ENCODE results near the gene ISM1.
"Not testable (repeated sequence)": the region's sequence is repeated elsewhere in the genome, so short reads cannot be mapped to it uniquely, and the experiment has no call there.

Gene ISM1

DNA sequence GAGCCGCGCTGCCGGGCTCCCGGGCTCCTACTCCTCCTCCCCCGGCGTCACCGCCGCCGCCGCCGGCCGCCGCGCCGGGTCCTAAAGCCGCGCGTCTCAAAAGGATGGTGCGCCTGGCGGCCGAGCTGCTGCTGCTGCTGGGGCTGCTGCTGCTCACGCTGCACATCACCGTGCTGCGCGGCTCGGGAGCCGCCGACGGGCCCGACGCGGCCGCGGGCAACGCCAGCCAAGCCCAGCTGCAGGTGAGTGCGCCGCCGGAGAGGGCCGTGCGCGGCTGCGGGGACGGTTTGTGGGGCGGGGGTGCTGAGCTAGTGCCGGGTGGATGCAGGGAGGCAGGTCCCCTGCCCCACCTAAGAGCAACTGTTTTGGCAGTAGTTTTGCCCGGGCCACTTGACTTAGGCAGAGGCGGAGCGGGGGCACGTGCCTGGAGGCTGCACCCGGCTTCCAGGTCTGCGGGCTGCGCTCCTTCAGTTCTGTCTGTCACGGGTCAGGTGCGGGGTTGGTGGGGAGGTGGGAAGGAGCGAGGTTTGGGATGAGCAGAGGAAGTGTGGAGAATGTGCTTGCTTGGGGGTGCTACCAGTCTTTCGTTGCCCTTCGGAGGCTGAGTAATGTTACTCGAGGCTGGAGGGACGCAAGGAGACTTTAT, 722 bp downstream of the ISM1 start:
- peak; percentile 72 for DNase-seq (ENCODE audit: low spot score)

DNA sequence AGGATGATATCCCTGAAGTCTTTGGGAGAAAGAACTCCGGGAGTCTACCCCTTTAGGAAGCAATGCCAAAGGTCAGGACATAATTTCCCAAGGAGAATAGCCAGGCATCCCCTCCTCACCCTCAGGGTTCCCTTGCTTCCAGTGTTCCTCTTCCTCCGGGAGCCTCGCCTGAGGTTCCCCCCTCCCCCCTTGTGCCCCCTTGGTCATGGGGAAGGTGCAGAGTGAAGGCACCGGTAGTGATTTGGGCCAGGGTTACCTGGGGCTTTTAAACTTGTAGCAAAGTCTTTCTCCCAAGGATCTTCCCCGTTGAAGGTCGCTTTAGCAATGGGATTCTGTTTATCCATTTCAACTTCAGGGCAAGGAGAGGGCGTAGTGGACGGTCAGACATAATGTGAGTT, 1.2 kb downstream of the ISM1 start:
- no peak for DNase-seq (ENCODE audit: low spot score)

DNA sequence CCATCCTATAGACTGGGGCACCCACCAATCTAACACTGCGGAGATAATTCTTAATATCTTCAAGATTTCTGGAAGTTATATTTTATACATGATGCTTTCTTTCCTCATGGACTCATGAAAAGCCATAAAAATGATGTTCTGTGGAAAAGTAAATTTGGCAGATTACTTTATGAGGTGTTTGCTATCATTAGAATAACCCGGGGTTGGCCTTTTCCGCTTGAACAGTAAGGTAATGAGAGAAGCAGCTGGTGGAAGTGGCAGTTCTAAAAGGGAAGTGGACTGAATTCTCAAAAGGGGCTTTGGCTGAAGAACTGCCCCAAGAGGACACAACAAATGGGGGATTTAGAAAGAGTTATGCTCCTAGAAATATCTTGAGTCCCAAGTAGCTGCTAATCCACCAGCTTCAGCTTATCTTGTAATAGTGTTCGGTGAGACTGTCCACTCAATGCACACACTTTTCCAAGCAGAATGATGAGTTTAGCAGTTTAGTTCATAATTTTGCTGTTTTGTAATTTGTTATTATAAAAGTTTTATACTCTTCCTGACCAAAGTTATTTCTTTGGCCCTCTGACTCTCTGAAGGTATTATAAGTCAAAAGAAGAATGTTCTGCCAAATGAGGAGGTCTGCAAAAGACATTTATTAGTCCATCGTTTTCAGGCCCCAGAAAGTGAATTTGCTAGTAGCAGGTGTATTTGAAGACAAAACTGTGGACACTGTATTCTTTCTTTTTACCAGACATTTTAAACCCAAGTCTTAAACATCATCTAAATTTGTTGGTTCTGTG, 2.9 kb downstream of the ISM1 start:
- DNase-seq (ENCODE audit: low spot score) = no peak

DNA sequence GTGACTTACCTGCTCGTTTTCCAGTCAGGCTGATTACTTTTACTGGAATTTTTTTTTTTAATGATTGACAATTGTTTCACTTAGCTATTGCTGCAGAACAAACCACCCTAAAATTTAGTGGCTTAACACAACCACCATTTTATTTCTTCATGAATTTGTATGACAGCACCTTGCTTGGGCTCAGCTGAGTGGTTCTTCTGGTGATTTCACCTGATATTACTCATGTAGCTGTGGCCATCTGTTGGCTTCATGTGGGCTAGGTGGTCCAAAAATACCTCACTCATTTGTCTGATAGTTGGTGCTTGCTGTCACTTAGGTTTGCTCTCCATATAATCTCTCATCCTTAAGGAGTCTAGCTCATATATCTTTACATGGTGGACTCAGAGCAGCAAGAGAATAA, 5.3 kb downstream of the ISM1 start:
- DNase-seq (ENCODE audit: low spot score) = no peak

DNA sequence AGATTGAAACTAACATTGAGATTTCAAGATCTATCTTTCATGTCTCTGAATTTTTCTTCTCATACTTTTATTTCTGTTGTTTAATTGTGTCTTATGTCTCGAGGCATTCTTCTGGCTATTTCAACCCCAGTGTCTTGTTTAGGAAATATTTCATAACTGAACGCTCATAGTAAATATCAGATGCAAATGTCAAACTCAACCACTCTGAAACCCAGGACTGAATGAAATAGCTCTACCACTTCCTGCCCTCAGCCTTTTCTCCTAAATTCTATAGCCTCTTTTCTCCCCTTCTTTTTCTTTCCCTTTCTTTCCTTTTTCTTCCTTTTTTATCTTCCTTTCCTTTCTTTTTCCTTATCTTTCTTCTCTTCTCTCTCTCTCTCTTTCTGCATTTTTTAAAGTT, 7.7 kb downstream of the ISM1 start:
- no peak for DNase-seq (ENCODE audit: low spot score)

DNA sequence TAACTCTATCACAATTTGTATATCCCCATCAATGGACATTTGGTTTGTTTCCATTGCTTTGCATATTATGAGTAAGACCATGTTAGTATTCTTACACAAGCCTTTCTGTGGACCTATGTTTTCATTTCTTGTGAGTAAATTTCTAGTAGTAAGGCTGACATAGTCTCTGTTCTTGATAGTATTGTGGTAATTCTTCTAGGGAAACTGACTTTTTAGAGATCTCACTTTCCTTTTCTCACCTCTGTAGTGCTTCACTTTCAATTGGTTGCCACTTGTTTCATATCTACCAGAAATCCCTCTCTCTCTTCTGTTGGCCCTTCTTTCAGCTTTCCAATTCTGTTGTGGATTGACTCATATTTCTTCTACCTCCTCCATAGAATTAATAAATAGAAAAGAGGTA, 8.5 kb downstream of the ISM1 start:
- DNase-seq (ENCODE audit: low spot score) = peak; percentile 44

DNA sequence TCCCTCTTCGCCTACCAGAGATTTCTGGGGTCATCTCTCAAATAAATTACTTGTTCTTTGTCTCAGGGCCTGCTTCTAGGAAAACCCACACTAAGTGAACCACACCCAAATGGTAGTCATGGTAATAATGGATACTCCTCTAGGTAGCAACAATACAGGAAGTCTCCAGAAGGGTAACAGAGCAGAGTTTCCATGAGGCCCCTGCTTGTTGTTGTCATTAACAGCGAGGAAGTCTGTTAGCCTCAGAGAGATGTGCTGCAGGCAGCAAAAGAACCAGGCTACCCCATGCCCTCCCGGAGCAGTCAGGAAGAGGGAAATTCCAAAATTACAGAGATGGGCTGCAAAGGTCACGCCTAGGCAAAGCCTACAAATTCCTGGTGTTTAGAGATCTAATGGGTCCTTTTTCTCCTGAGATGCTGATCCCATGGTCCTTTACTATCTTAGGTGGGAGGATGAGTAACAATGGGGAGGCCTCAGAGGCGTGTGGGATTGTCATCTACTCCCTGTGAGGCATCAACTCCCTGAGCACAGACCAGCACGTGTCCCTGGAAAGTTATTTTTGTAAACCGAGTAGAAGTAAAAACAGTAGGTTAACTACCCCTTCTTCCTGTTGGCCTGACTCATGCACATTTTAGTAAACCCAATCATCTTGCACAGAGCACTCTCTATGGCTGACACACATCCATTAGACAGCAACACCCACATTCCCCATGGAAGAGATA, 10.1 kb downstream of the ISM1 start:
- DNase-seq (ENCODE audit: low spot score) = peak; percentile 86

DNA sequence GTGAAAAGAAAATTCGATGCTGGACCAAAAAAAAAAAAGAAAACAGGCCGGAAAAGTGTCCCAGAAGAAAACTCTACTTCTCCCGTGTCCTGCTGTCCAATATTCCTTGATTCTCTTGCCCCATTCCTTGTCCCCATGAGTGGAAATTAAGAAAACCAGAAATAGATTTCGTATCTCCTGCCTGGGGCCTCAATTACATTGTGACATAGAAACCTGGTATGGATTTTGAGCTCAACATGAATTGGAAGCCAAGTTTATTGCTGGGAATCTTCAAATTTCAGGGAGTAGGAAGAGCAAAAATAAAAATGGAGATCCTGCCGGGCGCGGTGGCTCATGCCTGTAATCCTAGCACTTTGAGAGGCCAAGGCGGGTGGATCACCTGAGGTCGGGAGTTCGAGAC, 11.9 kb downstream of the ISM1 start:
- no peak for DNase-seq (ENCODE audit: low spot score)

DNA sequence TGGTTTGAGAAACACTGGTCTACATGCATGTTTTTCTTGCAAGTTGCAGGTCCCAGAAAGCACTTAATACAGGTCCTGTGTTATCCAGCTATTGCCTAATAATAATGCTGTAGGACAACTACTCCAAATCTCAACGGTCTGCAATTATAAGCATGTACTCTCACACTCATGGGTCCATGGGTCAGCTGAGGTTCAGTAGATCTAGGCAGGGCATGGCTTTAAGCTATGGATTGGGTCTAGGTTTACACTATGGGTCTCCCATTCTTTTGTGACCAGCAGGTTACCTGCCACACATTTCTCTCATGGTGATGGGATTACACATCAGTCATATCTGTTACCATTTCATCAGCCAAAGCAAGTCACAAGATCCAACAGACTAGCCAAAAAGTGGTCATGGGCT, 13.9 kb downstream of the ISM1 start:
- DNase-seq (ENCODE audit: low spot score) = no peak

DNA sequence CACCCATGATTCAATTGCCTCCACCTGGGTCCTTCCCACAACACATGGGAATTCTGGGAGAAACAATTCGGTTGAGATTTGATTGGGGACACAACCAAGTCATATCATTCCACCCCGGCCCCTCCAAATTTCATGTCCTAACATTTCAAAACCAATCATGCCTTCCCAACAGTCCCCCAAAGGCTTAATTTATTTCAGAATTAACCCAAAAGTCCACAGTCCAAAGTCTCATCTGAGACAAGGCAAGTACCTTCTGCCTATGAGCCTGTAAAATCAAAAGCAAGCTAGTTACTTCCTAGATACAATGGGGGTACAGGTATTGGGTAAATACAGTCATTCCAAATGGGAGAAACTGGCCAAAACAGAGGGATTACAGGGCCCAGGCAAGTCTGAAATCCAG, 15.3 kb downstream of the ISM1 start:
- not testable (repeated sequence) for DNase-seq (ENCODE audit: low spot score)

DNA sequence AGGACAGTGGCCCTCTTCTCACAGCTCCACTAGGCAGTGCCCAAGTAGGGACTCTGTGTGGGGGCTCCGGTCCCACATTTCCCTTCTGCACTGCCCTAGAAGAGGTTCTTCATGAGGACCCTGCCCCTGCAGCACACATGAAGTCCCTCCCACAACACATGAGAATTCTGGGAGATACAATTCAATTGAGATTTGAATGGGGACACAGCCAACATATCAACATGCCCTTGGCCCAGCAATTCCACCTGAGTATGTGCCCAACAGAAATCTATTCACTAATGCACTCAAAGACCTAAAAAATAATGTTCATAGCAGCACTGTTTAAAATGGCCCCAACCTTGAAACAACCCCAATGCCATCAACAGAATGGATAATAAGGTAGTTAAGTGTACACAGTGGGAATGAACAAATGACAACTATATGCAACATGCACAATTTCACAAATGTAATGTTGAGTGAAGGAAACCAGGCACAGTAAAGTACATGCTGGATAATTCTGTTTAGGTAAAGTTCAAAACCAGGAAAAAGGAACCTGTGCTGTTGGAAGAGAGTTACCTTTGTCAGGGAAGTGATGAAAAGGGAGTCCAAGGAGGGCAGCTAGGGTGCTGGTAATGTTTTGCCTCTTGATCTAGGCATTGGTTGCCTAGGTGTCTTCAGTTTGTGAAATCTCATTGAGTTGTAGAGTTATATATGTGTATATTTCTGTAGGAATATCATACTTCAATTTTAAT, 16.1 kb downstream of the ISM1 start:
- no peak for DNase-seq (ENCODE audit: low spot score)

DNA sequence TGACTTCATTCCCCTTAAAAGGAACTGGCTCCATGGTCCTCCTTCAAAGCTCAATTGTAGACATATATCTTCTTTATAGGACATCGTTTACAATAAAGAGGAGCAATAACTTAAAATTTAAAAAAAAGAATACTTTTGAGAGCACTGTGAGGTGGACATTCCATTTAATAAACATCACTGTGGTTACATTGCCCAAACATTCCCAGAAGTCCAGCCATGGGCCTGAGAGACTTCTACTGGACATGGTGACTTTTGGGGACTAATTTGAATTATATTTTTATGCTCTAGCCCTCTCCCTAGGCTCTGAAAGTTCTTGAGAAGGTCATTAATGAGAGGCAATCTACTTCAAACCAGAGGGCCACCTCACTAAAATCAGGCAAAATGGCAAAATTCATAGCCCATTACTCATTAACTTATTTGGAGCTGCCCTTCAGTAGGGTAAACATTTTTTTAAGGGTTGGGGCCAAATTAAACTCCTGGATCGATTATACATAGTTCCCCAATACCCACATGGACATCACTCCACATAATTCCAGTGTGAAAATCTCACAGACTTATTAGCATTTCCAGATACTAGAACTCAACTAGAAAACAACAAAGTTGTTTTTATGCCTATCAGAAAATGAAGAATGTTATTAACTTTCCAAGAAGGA, 17.1 kb downstream of the ISM1 start:
- DNase-seq (ENCODE audit: low spot score) = no peak

DNA sequence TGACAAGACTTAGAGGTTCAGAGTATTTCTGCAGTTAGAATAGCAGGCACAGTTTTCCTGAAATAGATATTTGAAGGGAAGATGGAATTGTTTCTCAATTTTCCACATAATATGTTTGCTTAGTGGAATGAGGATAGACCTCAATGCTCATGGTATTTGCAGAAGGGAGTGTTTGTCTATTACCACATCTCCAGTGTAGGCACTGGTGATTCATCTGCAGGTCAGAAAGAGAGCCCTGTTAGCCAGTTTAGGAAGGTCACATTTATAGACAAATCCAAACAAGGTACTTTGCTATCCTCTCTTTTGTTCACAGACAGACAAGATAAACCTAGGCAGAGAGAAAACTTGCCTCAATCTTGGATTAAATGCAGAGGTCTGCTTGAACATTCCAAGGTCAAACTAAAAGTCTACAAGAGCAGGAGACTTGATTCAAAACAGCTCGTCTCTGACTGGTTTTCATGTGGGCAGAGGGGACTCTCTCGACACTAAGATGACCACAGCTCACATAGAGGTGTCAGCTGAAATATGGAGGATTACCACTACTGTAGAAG, 22.8 kb downstream of the ISM1 start:
- no peak for DNase-seq (ENCODE audit: low spot score)

DNA sequence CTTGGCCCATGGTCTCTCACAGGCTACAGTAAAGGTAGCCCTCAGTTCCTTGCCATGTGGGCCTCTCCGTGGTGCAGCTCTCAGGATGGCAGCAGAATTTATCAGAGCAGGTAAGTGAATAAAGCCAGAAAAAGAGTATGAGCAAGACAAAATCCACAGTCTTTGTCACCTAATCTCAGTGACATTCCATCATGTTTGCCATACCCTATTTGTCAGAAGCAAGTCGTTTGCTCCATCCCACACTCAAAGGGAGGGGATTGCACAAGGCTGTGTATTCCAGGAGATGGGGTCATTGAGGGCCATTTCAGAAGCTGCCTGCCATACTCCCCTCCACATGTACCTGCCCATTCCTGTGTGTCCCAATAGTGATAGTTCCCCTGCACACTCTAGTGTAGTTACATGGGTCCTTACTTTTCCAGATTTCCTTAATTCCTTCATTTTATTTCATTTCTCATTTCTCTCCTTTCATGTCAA, 24.2 kb downstream of the ISM1 start:
- no peak for DNase-seq (ENCODE audit: low spot score)

DNA sequence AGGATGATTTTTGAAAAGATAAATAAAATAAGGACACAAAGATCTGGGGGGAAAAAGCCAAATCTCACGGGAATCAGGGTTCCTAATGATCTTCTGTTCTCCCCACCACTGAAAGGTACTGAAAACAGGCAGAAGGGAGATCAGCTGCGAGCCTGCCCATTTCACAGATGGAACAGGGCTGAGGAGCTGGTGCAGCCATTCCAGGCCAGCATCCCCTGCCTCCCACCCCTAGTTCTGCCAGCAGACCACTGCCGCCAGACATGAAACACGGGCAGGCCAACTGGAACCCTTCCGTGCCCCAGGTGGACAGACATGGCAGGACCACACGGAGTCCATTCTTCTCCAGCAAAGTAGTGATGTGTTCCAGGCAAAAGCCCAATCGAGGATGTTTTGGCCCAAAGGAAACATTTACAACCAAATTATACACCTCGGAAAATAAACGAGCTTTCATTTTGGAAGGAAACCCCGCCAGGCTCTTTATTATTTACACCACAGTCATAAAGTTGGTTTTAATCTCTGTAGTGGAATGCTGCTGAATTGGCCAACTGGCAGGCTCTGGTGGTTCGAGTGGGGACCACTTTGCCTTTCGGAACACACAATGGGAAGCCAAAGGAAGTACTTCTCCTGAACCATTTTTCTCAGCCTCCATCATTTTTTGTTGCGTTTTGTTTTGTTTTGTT, 28.2 kb downstream of the ISM1 start:
- DNase-seq (ENCODE audit: low spot score) = no peak

DNA sequence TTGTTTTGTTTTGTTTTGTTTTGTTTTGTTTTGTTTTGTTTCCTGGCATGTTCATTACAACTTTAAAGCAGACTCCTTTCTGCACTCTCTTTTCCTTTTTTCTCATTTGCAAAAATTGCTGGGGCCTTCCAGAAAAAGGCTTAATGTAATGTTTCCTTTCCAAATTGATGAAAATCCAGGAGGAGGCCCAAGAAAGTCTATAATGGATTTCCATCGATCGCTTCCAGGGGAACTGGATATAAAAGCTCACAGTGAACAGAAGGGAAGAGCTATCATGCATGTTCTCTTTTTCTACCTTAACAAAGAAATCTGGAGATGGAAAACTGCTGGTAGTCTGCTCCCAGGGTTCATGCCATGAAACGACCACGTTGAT, 28.7 kb downstream of the ISM1 start:
- no peak for DNase-seq (ENCODE audit: low spot score)

DNA sequence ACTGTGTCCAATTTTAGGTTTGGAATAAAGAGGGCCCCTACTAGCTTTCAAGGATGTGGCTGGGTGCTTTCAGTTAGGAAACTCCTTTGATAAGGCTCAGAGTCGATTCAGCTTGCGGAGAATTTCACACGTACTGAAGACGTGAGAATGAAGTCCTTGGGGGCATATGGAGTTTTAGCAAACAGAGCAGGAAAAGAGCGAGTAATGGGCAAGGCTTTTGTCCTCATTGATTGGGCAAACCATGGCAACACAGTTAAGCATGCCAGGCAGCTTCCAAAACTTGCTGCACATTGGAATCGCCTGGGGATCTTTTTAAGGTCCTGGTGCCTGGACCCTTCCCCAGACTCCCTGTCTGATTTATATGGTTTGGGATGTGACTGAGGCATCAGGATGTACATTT, 29.2 kb downstream of the ISM1 start:
- no peak for DNase-seq (ENCODE audit: low spot score)

DNA sequence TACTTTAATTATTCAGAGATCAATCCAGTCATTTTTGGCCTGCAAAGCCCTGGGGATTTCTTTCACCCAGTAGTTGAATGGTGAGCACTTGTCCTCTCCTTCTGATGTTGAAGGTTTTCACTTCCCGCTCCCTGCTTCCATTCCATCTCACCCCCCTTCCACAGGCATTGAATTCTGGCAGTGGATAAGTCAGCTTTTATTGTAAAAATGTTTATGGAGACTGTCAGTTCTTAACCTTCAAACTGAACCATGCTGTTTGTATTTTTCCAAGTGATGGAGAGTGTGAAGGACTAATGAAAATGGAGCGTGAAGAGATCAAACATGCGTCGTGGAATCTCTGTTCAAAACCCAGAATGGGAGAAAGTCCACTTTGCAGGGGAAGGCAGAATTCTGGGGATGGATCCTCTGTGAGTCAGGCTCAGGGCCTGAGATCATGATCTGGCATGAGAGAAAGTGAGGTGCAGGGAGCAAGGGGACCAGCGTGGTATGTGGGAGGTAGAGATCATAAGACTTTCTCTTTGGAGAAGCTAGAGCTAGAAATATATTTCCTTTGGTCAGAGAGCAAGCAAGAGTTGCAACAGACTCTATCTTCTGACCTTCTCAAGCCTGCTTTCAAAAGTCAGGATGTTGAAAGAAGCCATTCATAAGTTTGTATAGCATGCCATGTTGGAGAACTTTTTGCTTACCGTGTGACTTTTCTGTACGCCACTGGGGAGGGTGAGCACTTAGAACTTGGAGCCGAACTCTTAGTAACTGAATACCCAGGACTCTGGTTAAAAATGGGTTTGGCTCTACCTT, 30.2 kb downstream of the ISM1 start:
- DNase-seq (ENCODE audit: low spot score) = no peak

DNA sequence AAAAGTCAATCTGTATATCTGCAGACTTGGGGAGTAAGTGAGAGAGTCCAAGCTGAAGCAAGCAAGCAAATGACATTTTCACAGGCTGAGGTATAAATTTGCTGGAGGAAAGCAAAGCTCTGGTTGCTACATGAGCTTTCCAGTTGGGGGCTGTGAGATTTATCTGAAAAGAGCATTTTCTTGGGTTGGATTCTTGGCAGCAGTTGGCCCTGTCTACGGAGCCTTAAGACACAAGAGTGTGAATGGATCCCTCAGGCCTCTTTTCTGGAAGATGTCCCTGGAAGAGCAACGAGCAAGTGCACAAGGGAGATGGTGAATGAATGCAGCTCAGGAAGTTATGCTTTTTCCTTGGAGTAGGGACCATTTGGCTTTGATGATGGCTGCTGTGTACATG, 30.8 kb downstream of the ISM1 start:
- DNase-seq (ENCODE audit: low spot score) = no peak

DNA sequence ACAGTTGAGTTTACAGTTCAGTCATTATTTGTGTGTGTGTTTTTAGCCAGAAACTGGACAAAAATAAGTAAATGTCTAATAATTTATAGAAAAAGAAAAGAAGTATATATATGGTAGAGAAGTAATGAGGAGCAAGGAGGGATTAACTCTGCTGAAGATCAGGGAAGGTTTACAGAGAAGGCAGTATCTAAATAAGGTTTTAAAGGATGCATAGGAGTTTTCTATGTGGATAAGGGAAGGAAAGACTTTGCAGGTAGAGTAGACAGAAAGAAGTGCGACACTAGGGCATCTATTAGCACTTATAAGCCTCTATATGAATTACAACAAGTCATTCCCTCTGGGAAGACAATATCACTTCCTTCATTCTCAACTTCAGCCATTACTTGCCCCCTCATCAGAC, 34.3 kb downstream of the ISM1 start:
- DNase-seq (ENCODE audit: low spot score) = no peak
